Measurements from ENCODE around the gene RASGRP1. TPM values are rescaled to one million over a fixed set of nuclear protein-coding genes. Genes with fewer than 3 reads are reported as not detected.
A peak's percentile ranks its signal among the peaks of the same experiment; 100 is the strongest.

Gene RASGRP1
- total RNA-seq, 1 experiment from 2014 or later: 0.39 TPM

DNA sequence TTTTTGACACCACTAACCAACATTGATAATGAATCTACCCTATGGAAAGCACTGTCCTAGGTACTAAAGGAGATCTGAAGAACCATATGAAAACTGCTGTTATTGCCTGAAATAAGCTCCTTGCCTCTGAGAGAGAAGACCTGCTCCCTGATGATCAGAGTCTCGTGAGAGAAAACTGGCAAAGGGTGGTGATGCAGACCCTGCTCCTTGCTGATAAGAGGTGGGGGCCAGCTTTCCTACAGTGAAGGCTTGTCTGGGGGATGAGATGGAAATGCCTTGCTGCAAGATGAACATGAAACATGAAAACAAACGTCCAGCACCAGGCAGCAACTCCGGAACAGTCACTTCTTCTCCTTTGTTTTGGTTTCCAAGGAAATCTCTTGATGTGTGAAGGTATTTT, 31.9 kb downstream of the RASGRP1 start:
- POLR2A ChIA-PET (ENCODE audit: unreplicated experiment): no interaction called here
- H3K4me2 ChIP-seq: no peak overlapping the region
- no peak overlapping the region for H3K4me3 ChIP-seq
- no peaks in the 10 kb centered on the region for H3K4me1 ChIP-seq (replicated peaks; ENCODE audit: insufficient read depth)
- CTCF ChIA-PET: no interaction called here
- no peak for DNase-seq
- no peaks in the 10 kb centered on the region for H3K79me2 ChIP-seq (ENCODE audit: low read depth)
- no peaks in the 10 kb centered on the region for H3K27me3 ChIP-seq (ENCODE audit: insufficient read depth, low read depth)
- no peak overlapping the region for H3K27ac ChIP-seq
- no TSS peak for BruUV-seq (replicated peaks)
- no peaks in the 10 kb centered on the region for H3K36me3 ChIP-seq (ENCODE audit: low read depth)
- no peaks in the 10 kb centered on the region for H3K9me3 ChIP-seq (ENCODE audit: insufficient read depth, low read depth)
- TF ChIP-seq, protein P1, sequence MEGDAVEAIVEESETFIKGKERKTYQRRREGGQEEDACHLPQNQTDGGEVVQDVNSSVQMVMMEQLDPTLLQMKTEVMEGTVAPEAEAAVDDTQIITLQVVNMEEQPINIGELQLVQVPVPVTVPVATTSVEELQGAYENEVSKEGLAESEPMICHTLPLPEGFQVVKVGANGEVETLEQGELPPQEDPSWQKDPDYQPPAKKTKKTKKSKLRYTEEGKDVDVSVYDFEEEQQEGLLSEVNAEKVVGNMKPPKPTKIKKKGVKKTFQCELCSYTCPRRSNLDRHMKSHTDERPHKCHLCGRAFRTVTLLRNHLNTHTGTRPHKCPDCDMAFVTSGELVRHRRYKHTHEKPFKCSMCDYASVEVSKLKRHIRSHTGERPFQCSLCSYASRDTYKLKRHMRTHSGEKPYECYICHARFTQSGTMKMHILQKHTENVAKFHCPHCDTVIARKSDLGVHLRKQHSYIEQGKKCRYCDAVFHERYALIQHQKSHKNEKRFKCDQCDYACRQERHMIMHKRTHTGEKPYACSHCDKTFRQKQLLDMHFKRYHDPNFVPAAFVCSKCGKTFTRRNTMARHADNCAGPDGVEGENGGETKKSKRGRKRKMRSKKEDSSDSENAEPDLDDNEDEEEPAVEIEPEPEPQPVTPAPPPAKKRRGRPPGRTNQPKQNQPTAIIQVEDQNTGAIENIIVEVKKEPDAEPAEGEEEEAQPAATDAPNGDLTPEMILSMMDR (conservative IDR thresholded peaks at IDR 0.05): no peak
- TF ChIP-seq EZH2 (IDR thresholded peaks at IDR 0.05; ENCODE audit: low read depth): no peak
- no peak overlapping the region for H2AFZ ChIP-seq
- no peaks in the 10 kb centered on the region for H4K20me1 ChIP-seq (ENCODE audit: insufficient read depth)
- intact Hi-C loops (cut with micrococcal nuclease; ENCODE audit: unreplicated experiment): no loop called here
- no peaks in the 10 kb centered on the region for H3F3A ChIP-seq (ENCODE audit: insufficient read depth, low read depth)
- no peaks in the 10 kb centered on the region for H3K9me2 ChIP-seq (ENCODE audit: insufficient read depth)

DNA sequence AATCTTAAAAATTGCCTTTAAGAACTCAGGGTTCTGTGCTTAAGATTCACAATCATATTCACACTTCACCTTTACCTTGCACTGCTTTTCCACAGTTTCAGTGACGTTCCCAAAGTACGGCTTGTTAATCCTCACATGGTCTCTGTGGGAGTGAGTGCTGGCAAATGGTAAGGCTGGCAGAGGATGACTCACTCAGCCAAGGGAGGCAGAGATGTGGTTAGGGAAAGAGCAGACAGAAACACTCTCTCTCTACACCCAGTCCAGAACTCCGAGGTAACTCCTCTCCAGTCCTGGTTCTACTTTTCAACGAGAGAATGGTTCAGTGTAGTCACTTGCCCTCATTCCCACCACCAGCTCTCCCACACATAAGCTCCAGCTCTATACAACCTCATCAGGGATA, 33.1 kb downstream of the RASGRP1 start:
- no peak overlapping the region for H3K4me2 ChIP-seq
- CTCF ChIA-PET: no interaction called here

DNA sequence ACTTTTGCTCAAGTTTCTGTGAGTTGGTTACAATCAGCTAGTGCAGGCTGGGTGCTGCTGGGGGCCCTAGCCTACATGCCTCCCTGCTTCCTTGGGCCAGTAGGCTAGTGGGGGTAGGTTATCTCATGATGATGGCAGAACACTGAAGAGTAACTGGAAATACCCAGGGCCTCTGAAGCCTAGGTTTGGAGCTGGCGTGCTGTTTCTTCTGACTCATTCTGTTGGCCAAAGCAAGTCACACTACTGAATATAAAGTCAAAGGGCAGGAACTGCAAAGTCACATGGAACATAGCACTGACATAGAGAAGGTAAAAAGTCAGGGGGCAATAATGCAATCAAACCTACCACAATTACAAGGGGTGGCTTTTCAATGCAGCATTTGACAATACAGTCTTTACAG, 34.5 kb downstream of the RASGRP1 start:
- intact Hi-C loops (cut with micrococcal nuclease; ENCODE audit: unreplicated experiment): no loop called here
- CTCF ChIA-PET: no interaction called here

More for the DNA sequence above, 33.1 kb downstream of the RASGRP1 start:
- no peaks in the 10 kb centered on the region for H3K79me2 ChIP-seq (ENCODE audit: low read depth)
- no peak overlapping the region for H3K27ac ChIP-seq
- no peaks in the 10 kb centered on the region for H3K27me3 ChIP-seq (ENCODE audit: insufficient read depth, low read depth)
- H3K36me3 ChIP-seq (ENCODE audit: low read depth): no peaks in the 10 kb centered on the region
- intact Hi-C loops (cut with micrococcal nuclease; ENCODE audit: unreplicated experiment): no loop called here
- H4K20me1 ChIP-seq (ENCODE audit: insufficient read depth): no peaks in the 10 kb centered on the region
- POLR2A ChIA-PET (ENCODE audit: unreplicated experiment): interaction anchor here (0.6 kb wide), 1 partner anchor 909 kb away, joined by 7 read pairs; no protein-coding TSS in a partner anchor
- no peaks in the 10 kb centered on the region for H3K9me3 ChIP-seq (ENCODE audit: insufficient read depth, low read depth)
- peak in 1 of 2 experiments; percentile 25 for DNase-seq
- TF ChIP-seq, protein P1 (conservative IDR thresholded peaks at IDR 0.05): no peak
- TF ChIP-seq EZH2 (IDR thresholded peaks at IDR 0.05; ENCODE audit: low read depth): no peak
- BruUV-seq (replicated peaks): no TSS peak
- no peak overlapping the region for H2AFZ ChIP-seq
- H3K4me3 ChIP-seq: no peak overlapping the region
- H3K9me2 ChIP-seq (ENCODE audit: insufficient read depth): no peaks in the 10 kb centered on the region
- H3F3A ChIP-seq (ENCODE audit: insufficient read depth, low read depth): no peaks in the 10 kb centered on the region
- no peaks in the 10 kb centered on the region for H3K4me1 ChIP-seq (replicated peaks; ENCODE audit: insufficient read depth)

More for the DNA sequence above, 34.5 kb downstream of the RASGRP1 start:
- BruUV-seq (replicated peaks): no TSS peak
- POLR2A ChIA-PET (ENCODE audit: unreplicated experiment): no interaction called here
- no peak for TF ChIP-seq EZH2 (IDR thresholded peaks at IDR 0.05; ENCODE audit: low read depth)
- TF ChIP-seq, protein P1 (conservative IDR thresholded peaks at IDR 0.05): no peak
- no peaks in the 10 kb centered on the region for H3K4me1 ChIP-seq (replicated peaks; ENCODE audit: insufficient read depth)
- no peak overlapping the region for H3K4me3 ChIP-seq
- no peaks in the 10 kb centered on the region for H3K79me2 ChIP-seq (ENCODE audit: low read depth)
- no peaks in the 10 kb centered on the region for H3K36me3 ChIP-seq (ENCODE audit: low read depth)
- H3K9me3 ChIP-seq (ENCODE audit: insufficient read depth, low read depth): no peaks in the 10 kb centered on the region
- no peak overlapping the region for H3K27ac ChIP-seq
- DNase-seq: no peak
- no peaks in the 10 kb centered on the region for H3F3A ChIP-seq (ENCODE audit: insufficient read depth, low read depth)
- H3K27me3 ChIP-seq (ENCODE audit: insufficient read depth, low read depth): no peaks in the 10 kb centered on the region
- H3K9me2 ChIP-seq (ENCODE audit: insufficient read depth): no peaks in the 10 kb centered on the region
- H4K20me1 ChIP-seq (ENCODE audit: insufficient read depth): no peaks in the 10 kb centered on the region
- H3K4me2 ChIP-seq: no peak overlapping the region
- no peak overlapping the region for H2AFZ ChIP-seq

Data from PC-9 (cell line).